Activated T-cell treated with anti-CD3 and anti-CD28 coated beads for 24 hours (primary cell): ENCODE data around the gene DLAT.
A peak's percentile ranks its signal among the peaks of the same experiment; 100 is the strongest.
"Not testable (repeated sequence)": the region's sequence is repeated elsewhere in the genome, so short reads cannot be mapped to it uniquely, and the experiment has no call there.

Source experiments
- DNase-seq: peaks from one replicate; pipeline ENCODE4 v3.0.0-alpha.2; 2020; ENCODE audit warnings: low read depth

The DLAT gene

GRCh38 chr11:112049777-112050176 is 24.6 kb downstream of the DLAT start:
- DNase-seq, result no peak

GRCh38 chr11:112050721-112051120 is 25.5 kb downstream of the DLAT start:
- DNase-seq, result no peak

GRCh38 chr11:112051768-112052167 is 26.6 kb downstream of the DLAT start:
- no peak for DNase-seq

- no peak for DNase-seq
Measured at GRCh38 chr11:112057170-112057569, 32.0 kb downstream of the DLAT start.

- DNase-seq, result no peak
Measured at GRCh38 chr11:112058103-112058502, 32.9 kb downstream of the DLAT start.

GRCh38 chr11:112062923-112063322 is 37.7 kb downstream of the DLAT start:
- no peak for DNase-seq

- DNase-seq, result peak; percentile 75
Measured at GRCh38 chr11:112073941-112074811, 49.0 kb downstream of the DLAT start, which contains the start of the genes NKAPD1 and PIH1D2. Gene NKAPD1 (plus strand): TSS chr11:112074299. CDS start chr11:112075575, 1,276 bp downstream. Gene PIH1D2 (minus strand): TSS chr11:112074017. CDS start chr11:112073174, 843 bp downstream.

GRCh38 chr11:112082729-112083128 is 57.5 kb downstream of the DLAT start:
- DNase-seq, result no peak

- peak; percentile 28 for DNase-seq
Measured at GRCh38 chr11:112085822-112086421, 60.7 kb downstream of the DLAT start.

- DNase-seq, result peak; percentile 96
Measured at GRCh38 chr11:112086422-112087191, 61.4 kb downstream of the DLAT start, which contains the start of the genes SDHD and TIMM8B. Gene SDHD (plus strand): TSS chr11:112086873. CDS start chr11:112086908, 35 bp downstream. Gene TIMM8B (minus strand): TSS chr11:112086756. CDS start chr11:112086723, 33 bp downstream.

- no peak for DNase-seq
Measured at GRCh38 chr11:112087212-112087611, 62.0 kb downstream of the DLAT start.

- DNase-seq, result not testable (repeated sequence)
Measured at GRCh38 chr11:112095302-112095701, 70.1 kb downstream of the DLAT start.

- DNase-seq, result no peak
Measured at GRCh38 chr11:112096194-112096593, 71.0 kb downstream of the DLAT start.

GRCh38 chr11:112097734-112098528 is 72.7 kb downstream of the DLAT start:
- DNase-seq, result no peak

- no peak for DNase-seq
Measured at GRCh38 chr11:112100462-112100861, 75.3 kb downstream of the DLAT start.

- no peak for DNase-seq
Measured at GRCh38 chr11:112103446-112103845, 78.2 kb downstream of the DLAT start.

GRCh38 chr11:112106070-112106469 is 80.9 kb downstream of the DLAT start:
- DNase-seq, result no peak
